ENCODE results near the gene IL16.

IL16 gene

GRCh38 chr15:81196576-81197254 is at the start of gene IL16:
Gene IL16, plus strand, starts transcription at chr15:81196879. Its CDS starts 28,521 bp downstream, at chr15:81225400.
- TF ChIP-seq CTCF (IDR thresholded peaks at IDR 0.05), result no peak
- H3K9me3 ChIP-seq, result no peaks in the 10 kb centered on the region

GRCh38 chr15:81151389-81151788 is 45.3 kb upstream of the IL16 start:
- Histone ChIP-seq H3K4me3 (ENCODE audit: low read depth in 1 of 2, low read length in 1 of 2) (no peak overlapping the region), H3K9me3 (no peaks in the 10 kb centered on the region), H3K36me3 (no peaks in the 10 kb centered on the region), H3K27ac (no peak overlapping the region), H3K27me3 (no peaks in the 10 kb centered on the region), H3K4me1 (ENCODE audit: control insufficient read depth in 1 of 2, insufficient read depth in 1 of 2, low read depth in 1 of 2, low read length in 1 of 2) (no peaks in the 10 kb centered on the region)
- TF ChIP-seq CTCF (IDR thresholded peaks at IDR 0.05), result no peak

More at GRCh38 chr15:81196576-81197254, at the start of gene IL16:
- Histone ChIP-seq H3K36me3 (no peaks in the 10 kb centered on the region), H3K4me3 (ENCODE audit: low read depth in 1 of 2, low read length in 1 of 2) (no peak within 1 kb of the TSS), H3K27ac (no peak within 1 kb of the TSS), H3K4me1 (ENCODE audit: control insufficient read depth in 1 of 2, insufficient read depth in 1 of 2, low read depth in 1 of 2, low read length in 1 of 2) (no peaks in the 10 kb centered on the region), H3K27me3 (no peaks in the 10 kb centered on the region)

- Histone ChIP-seq H3K27ac (no peak overlapping the region), H3K9me3 (no peaks in the 10 kb centered on the region), H3K36me3 (no peaks in the 10 kb centered on the region), H3K4me3 (ENCODE audit: low read depth in 1 of 2, low read length in 1 of 2) (no peak overlapping the region), H3K4me1 (ENCODE audit: control insufficient read depth in 1 of 2, insufficient read depth in 1 of 2, low read depth in 1 of 2, low read length in 1 of 2) (no peaks in the 10 kb centered on the region), H3K27me3 (no peaks in the 10 kb centered on the region)
- TF ChIP-seq CTCF (IDR thresholded peaks at IDR 0.05), result no peak
Measured at GRCh38 chr15:81152339-81152738, 44.3 kb upstream of the IL16 start.

- Histone ChIP-seq H3K27ac (no peak overlapping the region), H3K36me3 (no peaks in the 10 kb centered on the region), H3K4me1 (ENCODE audit: control insufficient read depth in 1 of 2, insufficient read depth in 1 of 2, low read depth in 1 of 2, low read length in 1 of 2) (no peaks in the 10 kb centered on the region), H3K9me3 (no peaks in the 10 kb centered on the region), H3K4me3 (ENCODE audit: low read depth in 1 of 2, low read length in 1 of 2) (no peak overlapping the region), H3K27me3 (no peaks in the 10 kb centered on the region)
- no peak for TF ChIP-seq CTCF (IDR thresholded peaks at IDR 0.05)
Measured at GRCh38 chr15:81152799-81153198, 43.9 kb upstream of the IL16 start.

GRCh38 chr15:81155375-81156218 is 41.1 kb upstream of the IL16 start:
- Histone ChIP-seq H3K4me3 (ENCODE audit: low read depth in 1 of 2, low read length in 1 of 2) (no peak overlapping the region), H3K36me3 (no peaks in the 10 kb centered on the region), H3K27ac (no peak overlapping the region), H3K27me3 (no peaks in the 10 kb centered on the region), H3K4me1 (ENCODE audit: control insufficient read depth in 1 of 2, insufficient read depth in 1 of 2, low read depth in 1 of 2, low read length in 1 of 2) (no peaks in the 10 kb centered on the region), H3K9me3 (no peaks in the 10 kb centered on the region)
- TF ChIP-seq CTCF (IDR thresholded peaks at IDR 0.05), result no peak

Measured in neutrophil (primary cell).